SJCRH30 (cell line): ENCODE results near the gene BUB3. TPM values are rescaled to one million over a fixed set of nuclear protein-coding genes. Genes with fewer than 3 reads are reported as not detected.

Experiments
- DNase-seq, 2 experiments: peaks; one replicate each; pipeline ENCODE4 v3.0.0-alpha.2; 2015 to 2020
- H3K27ac ChIP-seq: fragments of 250-450 bp; sonication (Bioruptor Pico); 2 replicates; pipeline ENCODE4 v1.5.1; 2020; ENCODE audit warnings: mild to moderate bottlenecking, moderate library complexity
- H3K27me3 ChIP-seq: fragments of 250-450 bp; sonication (Bioruptor Pico); 2 replicates; pipeline ENCODE4 v1.5.1; 2020; ENCODE audit warnings: mild to moderate bottlenecking, moderate library complexity
- H3K36me3 ChIP-seq: fragments of 250-450 bp; sonication (Bioruptor Pico); 2 replicates; pipeline ENCODE4 v1.5.1; 2020; ENCODE audit warnings: mild to moderate bottlenecking, moderate library complexity
- H3K4me1 ChIP-seq: fragments of 250-450 bp; sonication (Bioruptor Pico); 2 replicates; pipeline ENCODE4 v1.5.1; 2020; ENCODE audit warnings: mild to moderate bottlenecking, moderate library complexity
- H3K4me3 ChIP-seq: fragments of 250-450 bp; sonication (Bioruptor Pico); 2 replicates; pipeline ENCODE4 v1.5.1; 2020; ENCODE audit warnings: mild to moderate bottlenecking, moderate library complexity
- H3K9me3 ChIP-seq: fragments of 250-450 bp; sonication (Bioruptor Pico); replicated peaks from 2 replicates; pipeline ENCODE4 v1.5.1; 2020; ENCODE audit warnings: mild to moderate bottlenecking, moderate library complexity
- total RNA-seq: library from RNA; depleted of rRNA; stranded (reverse); fragments of >200 nt; shearing (Covaris generic); gene quantifications from 2 replicates; pipeline ENCODE4 v1.2.3, GENCODE V29; 2014

BUB3 gene
- total RNA-seq, 1 experiment from 2014 or later, result 218 TPM

GRCh38 chr10:123146894-123147634 is 7.1 kb upstream of the BUB3 start:
- DNase-seq, result no peak
- no peaks in the 10 kb centered on the region for H3K27me3 ChIP-seq
- H3K4me3 ChIP-seq, result no peak overlapping the region
- H3K27ac ChIP-seq, result no peak overlapping the region
- H3K9me3 ChIP-seq, result no peaks in the 10 kb centered on the region
- no peaks in the 10 kb centered on the region for H3K4me1 ChIP-seq
- H3K36me3 ChIP-seq, result no peaks in the 10 kb centered on the region

- no peak for DNase-seq
- Histone ChIP-seq H3K9me3 (no peaks in the 10 kb centered on the region), H3K4me1 (no peaks in the 10 kb centered on the region), H3K27me3 (no peaks in the 10 kb centered on the region), H3K27ac (no peak within 1 kb of the TSS), H3K36me3 (no peaks in the 10 kb centered on the region), H3K4me3 (no peak within 1 kb of the TSS)
Measured at GRCh38 chr10:123147635-123148413, 6.4 kb upstream of the BUB3 start, which contains the start of gene HMX2. Gene HMX2, plus strand, starts transcription at chr10:123148136. Its CDS starts 243 bp downstream, at chr10:123148379.

- Histone ChIP-seq H3K4me1 (no peaks in the 10 kb centered on the region), H3K9me3 (no peaks in the 10 kb centered on the region), H3K4me3 (no peak overlapping the region), H3K27ac (no peak overlapping the region), H3K36me3 (no peaks in the 10 kb centered on the region), H3K27me3 (no peaks in the 10 kb centered on the region)
- no peak for DNase-seq
Measured at GRCh38 chr10:123148414-123149161, 5.6 kb upstream of the BUB3 start.

GRCh38 chr10:123149162-123149567 is 5.0 kb upstream of the BUB3 start:
- no peak overlapping the region for H3K4me3 ChIP-seq
- no peak for DNase-seq
- no peaks in the 10 kb centered on the region for H3K36me3 ChIP-seq
- no peaks in the 10 kb centered on the region for H3K9me3 ChIP-seq
- H3K27ac ChIP-seq, result no peak overlapping the region
- no peaks in the 10 kb centered on the region for H3K27me3 ChIP-seq
- no peaks in the 10 kb centered on the region for H3K4me1 ChIP-seq

- Histone ChIP-seq H3K36me3 (peaks cover under 1% of the 10 kb centered on the region; the same call in 1 of the 2 replicates), H3K27ac (no peak overlapping the region), H3K27me3 (no peaks in the 10 kb centered on the region), H3K9me3 (no peaks in the 10 kb centered on the region), H3K4me1 (no peaks in the 10 kb centered on the region), H3K4me3 (no peak overlapping the region)
- DNase-seq, result no peak
Measured at GRCh38 chr10:123149568-123150270, 4.5 kb upstream of the BUB3 start.

GRCh38 chr10:123150271-123150985 is 3.8 kb upstream of the BUB3 start:
- Histone ChIP-seq H3K36me3 (peaks cover 7% of the 10 kb centered on the region), H3K9me3 (no peaks in the 10 kb centered on the region), H3K27me3 (no peaks in the 10 kb centered on the region), H3K27ac (no peak overlapping the region), H3K4me1 (no peaks in the 10 kb centered on the region), H3K4me3 (no peak overlapping the region)
- no peak for DNase-seq

GRCh38 chr10:123150986-123151736 is 3.0 kb upstream of the BUB3 start:
- no peak overlapping the region for H3K27ac ChIP-seq
- H3K9me3 ChIP-seq, result no peaks in the 10 kb centered on the region
- no peak for DNase-seq
- no peaks in the 10 kb centered on the region for H3K27me3 ChIP-seq
- no peak overlapping the region for H3K4me3 ChIP-seq
- no peaks in the 10 kb centered on the region for H3K4me1 ChIP-seq
- H3K36me3 ChIP-seq, result peaks cover 15% of the 10 kb centered on the region

GRCh38 chr10:123151737-123152135 is 2.5 kb upstream of the BUB3 start:
- H3K27ac ChIP-seq, result no peak overlapping the region
- H3K9me3 ChIP-seq, result no peaks in the 10 kb centered on the region
- no peak overlapping the region for H3K4me3 ChIP-seq
- no peak for DNase-seq
- H3K4me1 ChIP-seq, result no peaks in the 10 kb centered on the region
- H3K27me3 ChIP-seq, result no peaks in the 10 kb centered on the region
- H3K36me3 ChIP-seq, result peaks cover 20% of the 10 kb centered on the region

GRCh38 chr10:123153486-123154091 is 613 bp upstream of the BUB3 start:
- H3K9me3 ChIP-seq, result no peaks in the 10 kb centered on the region
- no peaks in the 10 kb centered on the region for H3K27me3 ChIP-seq
- no peak for DNase-seq
- peaks cover 39% of the 10 kb centered on the region for H3K36me3 ChIP-seq
- no peak overlapping the region for H3K4me3 ChIP-seq
- no peaks in the 10 kb centered on the region for H3K4me1 ChIP-seq
- H3K27ac ChIP-seq, result no peak overlapping the region; the same call in 1 of the 2 replicates

GRCh38 chr10:123154711-123155505 is 706 bp downstream of the BUB3 start:
- peaks cover 50% of the 10 kb centered on the region for H3K36me3 ChIP-seq
- H3K9me3 ChIP-seq, result no peaks in the 10 kb centered on the region
- no peaks in the 10 kb centered on the region for H3K27me3 ChIP-seq
- H3K27ac ChIP-seq, result peak overlapping the region; percentile 98
- DNase-seq, result peak; percentile 70
- H3K4me3 ChIP-seq, result peak overlapping the region; percentile 98
- no peaks in the 10 kb centered on the region for H3K4me1 ChIP-seq

GRCh38 chr10:123156078-123156477 is 1.9 kb downstream of the BUB3 start:
- Histone ChIP-seq H3K27ac (no peak overlapping the region), H3K27me3 (no peaks in the 10 kb centered on the region), H3K9me3 (no peaks in the 10 kb centered on the region), H3K4me3 (peak overlapping the region; percentile 98), H3K36me3 (peaks cover 60% of the 10 kb centered on the region), H3K4me1 (no peaks in the 10 kb centered on the region)
- DNase-seq, result no peak

- H3K36me3 ChIP-seq, result peaks cover 71% of the 10 kb centered on the region
- H3K9me3 ChIP-seq, result no peaks in the 10 kb centered on the region
- no peak overlapping the region for H3K4me3 ChIP-seq
- no peaks in the 10 kb centered on the region for H3K4me1 ChIP-seq
- H3K27ac ChIP-seq, result no peak overlapping the region
- no peak for DNase-seq
- H3K27me3 ChIP-seq, result no peaks in the 10 kb centered on the region
Measured at GRCh38 chr10:123157210-123157609, 3.0 kb downstream of the BUB3 start.
